Cerebellar nuclear complex (tissue), 1 donor: ENCODE measurements around the gene PCDH15.

Source experiments
- DNase-seq, 2 experiments: peaks; one replicate each; lab custom pipeline; 2025; lab: John Stamatoyannopoulos, UW

Gene PCDH15

DNA sequence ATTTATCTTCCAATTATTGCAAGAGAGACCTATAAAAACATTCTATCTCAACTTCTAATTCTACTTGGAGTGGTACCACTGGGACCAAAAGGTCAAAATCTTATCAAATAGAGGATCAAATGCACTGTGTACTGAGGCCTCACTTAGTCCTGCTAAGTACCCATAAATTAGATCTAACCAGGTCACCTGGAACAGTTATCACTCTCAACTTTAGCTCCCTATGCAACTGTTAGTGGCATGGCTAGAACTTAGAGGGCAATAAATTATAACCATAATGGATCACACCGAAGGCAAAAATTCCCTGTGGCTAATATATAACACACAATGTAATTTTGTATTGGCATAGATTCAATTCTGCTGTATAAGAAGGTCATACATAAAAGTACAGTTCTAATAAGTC is 428.9 kb downstream of the PCDH15 start:
- DNase-seq: no peak

DNA sequence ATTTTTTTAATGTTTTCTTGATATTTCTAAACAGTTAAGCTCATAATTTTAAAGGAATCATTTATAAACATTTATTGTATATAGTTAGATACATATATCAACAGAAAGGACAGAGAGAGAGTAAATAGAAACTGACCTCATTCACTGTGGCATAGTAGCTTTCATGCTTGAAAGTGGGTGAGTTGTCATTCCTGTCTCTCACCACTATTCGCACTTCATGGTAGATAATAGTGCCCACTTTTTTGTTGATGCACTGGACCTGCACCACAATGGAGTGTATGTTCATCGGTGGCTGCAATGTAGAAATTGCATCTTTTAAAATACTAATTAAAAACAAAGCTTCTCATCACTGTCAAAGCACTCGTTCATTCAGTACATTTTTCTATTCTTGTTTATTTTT is 432.0 kb downstream of the PCDH15 start:
- DNase-seq: no peak

DNA sequence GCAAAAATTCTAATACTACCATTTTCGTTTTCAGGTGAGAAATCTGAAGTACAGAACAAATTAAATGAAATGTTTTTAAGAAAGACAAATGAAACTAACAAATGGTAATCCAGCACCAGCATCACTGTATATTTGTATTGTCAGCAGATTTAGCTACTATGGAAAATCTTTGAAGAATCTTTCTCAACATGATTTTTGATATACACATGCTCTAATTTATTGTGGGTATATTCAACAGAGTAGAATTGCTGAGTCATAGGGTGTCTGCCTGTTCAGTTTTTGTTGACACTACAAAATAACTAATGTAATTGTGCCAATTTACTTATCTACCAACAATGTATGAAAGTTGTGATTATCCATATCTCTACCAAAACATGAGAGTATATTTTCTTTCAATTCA is 437.6 kb downstream of the PCDH15 start:
- DNase-seq: no peak

DNA sequence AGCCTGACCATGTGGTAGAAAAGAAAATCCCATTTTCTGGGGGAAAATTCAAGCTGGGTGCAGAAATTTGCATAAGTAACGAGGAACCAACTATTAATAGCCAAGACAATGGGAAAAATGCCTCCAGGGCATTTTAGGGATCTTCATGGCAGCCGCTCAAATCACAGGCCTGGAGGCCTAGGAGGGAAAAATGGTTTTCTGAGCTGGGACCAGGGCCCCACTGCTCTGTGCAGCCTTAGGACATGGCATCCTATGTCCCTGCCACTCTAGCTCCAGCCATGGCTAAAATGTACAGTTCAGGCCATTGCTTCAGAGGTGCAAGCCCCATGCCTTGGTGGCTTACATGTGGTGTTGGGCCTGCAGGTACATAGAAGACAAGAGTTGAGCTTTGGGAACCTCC is 459.0 kb downstream of the PCDH15 start:
- DNase-seq: no peak

DNA sequence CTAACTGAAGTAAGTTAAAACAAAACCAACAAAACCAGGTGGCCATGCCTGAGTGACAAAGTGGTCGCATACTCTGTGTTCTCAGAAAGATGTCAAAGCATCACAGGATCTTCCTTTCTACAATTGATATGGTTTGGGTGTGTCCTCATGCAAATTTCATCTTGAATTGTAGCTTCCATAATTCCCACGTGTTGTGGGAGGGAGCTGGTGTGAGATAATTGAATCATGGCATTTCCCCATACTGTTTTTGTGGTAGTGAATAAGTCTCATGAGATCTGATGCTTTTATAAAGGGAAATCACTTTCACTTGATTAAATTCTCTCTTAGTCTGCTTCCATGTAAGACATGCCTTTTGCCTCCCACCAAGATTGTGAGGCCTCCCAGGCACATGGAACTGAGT is 465.7 kb downstream of the PCDH15 start:
- DNase-seq: no peak

DNA sequence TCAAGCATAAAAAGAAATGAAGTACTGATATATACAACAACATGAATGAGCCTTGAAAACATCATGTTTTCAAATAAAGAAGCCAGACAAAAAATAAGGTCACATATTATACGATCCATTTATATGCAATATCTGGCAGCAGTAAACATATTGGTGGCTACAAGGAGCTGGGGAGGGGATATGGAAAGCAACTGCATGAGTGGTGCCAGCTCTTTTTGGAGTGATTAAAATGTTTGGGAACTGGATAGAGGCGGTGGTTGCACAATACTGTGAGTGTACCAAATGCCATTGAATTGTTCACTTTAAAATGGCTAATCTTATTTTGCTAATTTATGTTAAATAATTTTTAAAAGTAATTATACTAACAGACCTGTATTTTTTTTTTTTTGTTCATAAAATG is 481.7 kb downstream of the PCDH15 start:
- no peak for DNase-seq

DNA sequence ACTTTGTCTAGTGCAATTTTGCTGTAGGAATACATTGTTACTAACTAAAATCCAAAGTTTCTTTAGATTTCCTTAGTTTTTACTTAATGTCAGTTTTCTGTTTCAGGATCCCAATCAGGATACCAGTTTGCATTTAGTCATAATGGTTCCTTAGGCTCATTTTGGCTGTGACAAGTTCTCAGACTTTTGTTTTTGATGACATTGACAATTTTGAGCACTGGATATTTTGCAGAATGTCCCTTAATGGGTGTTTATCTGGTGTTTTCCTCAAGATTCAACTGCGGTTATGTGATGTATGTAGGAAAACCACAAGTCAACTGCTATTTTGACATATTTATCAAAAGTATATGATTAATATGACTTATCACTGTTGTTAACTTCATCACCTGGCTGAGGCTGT is 482.6 kb downstream of the PCDH15 start:
- DNase-seq: no peak

DNA sequence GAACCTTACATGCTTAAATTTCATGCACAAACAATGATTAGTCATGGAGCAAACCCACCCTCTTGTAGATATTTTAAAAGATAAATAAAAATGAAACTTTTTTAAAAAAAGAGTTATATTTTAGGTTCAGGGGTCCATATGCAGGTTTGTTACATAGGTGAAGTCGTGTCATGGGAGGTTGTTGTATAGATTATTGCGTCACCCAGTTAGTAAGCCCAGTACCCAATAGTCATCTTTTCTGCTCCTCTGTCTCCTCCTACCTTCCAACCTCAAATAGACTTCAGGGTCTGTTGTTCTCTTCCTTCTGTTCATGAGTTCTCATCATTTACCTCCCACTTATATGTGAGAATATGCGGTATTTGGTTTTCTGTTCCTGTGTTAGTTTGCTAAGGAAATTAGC is 486.6 kb downstream of the PCDH15 start:
- DNase-seq: no peak

DNA sequence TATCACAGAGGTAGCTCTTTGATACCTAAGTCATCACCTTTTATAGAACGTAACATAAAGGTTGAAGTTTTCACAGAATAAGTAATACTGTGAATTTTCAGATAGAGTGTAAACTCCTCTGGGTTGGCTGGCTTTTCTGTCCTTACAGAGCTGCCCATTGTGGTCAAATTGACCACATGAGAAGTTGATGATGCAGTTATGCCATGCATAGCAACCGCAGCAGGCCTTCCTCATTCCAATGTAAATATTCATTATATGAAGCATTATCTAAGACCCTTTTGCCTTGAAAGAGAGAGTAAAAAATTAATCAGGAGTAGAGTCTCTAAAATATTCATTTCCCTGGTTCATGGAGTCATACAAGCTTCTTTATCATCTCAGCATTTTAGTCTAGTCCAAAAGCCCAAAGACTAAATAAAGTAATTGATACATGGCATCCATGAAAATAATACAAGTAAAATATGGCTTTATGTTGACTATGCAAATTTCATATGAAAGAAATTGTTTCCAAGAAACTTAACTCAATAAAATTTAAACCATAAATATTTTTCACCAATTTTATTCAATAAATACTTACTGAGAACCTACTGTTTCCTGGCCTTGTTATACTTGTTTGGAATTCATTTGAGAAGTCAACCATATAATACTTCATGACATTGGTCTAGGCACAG is 516.4 kb downstream of the PCDH15 start:
- DNase-seq: no peak

DNA sequence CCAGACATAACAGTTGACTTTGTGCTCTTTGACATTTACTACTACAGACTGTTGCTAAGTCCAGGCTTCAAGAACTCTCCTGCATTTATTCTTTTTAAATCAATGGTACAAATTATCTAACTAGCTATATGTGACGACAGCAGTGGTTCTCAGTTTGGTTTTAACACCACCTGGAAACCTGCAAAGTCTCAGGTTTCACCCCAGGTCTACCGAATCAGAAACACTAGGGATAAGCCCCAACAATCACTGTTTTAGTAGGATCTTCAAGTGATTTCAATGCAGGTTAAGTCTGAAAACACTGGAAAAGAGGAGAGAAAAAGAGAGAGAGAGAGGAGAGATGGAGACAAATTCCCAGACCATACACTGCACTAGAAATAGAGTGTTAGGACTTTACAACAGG is 519.0 kb downstream of the PCDH15 start:
- DNase-seq: no peak

DNA sequence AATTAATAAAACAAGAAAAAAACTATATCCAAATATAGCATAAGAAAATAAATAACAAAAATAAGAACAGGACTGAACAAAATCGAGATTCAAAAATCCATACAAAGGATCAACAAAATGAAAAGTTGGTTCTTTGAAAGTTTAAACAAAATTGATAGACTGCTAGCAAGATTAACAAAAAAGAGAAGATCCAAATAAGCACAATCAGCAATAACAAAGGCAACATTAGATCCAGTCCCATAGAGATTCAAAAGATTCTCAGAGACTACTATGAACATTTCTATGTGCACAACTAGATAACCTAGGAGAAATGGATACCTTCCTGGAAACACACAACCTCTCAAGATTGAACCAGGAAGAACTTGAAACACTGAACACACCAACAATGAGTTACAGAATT is 534.6 kb downstream of the PCDH15 start:
- no peak for DNase-seq

DNA sequence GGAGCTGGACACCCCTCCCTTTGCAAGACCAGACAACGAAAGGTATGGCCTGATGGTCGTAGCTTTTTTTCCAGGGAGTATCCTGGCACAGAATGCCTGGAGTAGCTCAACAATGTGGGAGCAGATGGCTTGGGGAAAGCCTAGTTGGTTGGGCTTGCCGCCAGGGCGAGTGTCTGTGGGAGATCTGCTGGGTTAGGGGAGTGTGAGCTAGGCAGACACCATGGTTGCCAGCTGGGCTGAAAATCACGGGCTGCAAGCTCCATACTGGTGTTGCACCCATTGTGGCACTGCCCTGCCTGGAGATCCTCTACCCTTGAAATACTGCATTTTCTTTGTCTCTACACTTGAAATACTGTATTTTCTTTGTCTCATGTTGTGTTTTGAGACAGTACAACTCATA is 538.3 kb downstream of the PCDH15 start:
- no peak for DNase-seq

DNA sequence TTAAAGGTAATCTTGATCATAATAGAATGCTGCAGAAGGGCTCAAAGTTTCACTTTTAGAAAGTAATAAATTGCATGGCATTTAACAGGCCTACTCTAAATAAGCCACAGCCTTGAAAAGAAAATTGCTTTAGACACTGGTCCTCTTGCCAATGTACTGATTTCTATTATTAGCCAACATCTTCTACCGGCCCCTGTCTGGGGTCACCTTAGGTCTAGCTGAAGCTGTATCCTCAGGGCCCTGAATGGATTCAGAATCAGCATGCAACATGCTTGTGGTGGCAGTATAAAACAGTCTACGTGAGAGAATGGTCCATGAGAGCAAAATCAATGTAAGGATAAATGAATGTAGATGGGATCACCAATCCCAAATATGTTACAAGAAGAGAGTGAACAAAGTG is 541.9 kb downstream of the PCDH15 start:
- DNase-seq: no peak

DNA sequence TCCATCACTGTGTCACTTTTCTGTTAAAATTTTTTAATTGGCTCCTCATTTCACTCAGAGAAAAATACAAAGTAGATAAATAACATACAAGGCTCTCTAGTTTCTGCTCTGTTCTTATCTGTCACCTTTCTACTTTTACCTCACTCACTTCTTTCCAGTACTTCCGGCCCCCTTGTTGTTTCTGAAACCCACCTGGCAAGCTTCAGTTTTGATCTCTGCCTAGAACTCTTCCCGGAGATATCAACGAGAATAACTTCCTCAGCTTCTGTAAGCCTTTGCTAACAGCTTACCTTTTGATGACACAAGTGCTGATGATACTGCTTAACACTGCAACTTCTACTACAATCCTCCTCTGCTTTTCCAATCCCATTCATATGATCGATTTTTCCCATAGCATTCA is 566.2 kb downstream of the PCDH15 start:
- DNase-seq: no peak

DNA sequence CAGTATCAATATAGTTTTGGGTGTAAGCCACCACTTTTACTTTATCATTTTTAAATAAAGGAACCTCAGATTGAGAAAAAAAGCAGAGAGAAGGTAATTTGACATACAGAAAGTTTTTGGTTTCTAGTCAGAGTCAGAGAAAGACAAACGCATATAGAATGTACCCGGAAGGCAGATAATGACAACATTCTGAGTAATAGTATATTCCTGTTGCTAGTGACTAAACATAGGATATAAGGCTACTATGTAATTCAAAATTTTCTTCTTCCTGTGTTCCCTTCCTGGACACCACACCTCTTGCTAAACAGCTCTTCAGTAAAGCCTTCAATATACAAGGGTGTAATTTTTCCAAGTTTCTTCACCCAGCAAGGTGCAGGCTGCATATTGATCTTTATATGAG is 597.6 kb downstream of the PCDH15 start:
- DNase-seq: no peak

DNA sequence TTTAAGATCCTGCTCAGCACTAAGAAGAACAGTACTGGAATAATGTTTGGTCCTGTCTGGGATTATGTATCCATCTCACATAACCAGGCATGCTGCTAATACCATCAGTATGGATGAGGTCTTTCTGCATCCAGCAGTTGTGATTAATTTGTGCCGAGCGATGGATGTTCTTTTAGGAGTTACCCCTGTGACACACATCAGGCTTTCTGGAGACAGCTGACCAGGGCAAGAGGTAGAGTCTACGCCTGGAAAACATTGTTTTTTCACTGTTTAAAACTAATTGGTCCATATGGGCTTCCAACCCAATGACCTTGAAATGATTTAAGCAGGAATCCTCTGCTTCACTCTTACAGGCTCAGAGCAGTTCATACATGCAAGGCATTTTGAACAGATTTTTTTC is 603.0 kb downstream of the PCDH15 start:
- no peak for DNase-seq

DNA sequence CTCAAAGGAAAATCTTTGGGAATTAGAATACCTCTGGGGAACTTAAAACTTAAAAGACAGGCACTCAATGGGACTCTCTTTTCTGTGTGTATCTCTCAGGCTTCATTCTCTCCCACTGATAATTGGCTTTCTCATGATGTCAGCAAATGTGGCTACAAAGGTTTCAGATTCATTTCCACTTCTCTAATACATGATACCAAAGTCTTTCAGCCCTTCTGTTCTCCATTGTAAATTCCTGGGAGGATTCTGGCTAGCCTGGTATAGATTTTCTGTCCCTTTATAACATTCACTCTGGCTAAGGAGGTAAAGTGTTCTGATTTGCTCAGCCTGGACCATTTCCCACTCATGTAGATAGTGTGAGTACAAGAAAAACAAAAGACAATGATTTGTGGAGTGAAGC is 606.2 kb downstream of the PCDH15 start:
- DNase-seq: no peak

DNA sequence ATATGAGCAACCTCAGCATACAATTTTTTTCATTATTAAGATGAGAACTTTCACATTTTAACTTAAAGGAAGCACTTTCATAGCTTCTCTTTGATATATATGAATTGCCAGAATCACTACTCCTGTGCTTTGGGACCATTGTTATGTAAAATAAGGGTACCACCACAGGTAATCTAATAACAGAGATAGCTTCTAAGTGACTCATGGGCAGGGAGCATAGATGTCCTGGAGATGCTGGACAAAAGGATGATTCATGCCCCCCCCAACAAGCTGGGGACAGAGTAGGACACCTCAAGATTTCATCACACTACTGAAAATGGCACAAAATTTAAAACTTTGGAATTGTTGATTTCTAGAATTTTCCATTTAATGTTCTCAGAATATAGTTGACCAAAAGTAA is 641.1 kb downstream of the PCDH15 start:
- no peak for DNase-seq

DNA sequence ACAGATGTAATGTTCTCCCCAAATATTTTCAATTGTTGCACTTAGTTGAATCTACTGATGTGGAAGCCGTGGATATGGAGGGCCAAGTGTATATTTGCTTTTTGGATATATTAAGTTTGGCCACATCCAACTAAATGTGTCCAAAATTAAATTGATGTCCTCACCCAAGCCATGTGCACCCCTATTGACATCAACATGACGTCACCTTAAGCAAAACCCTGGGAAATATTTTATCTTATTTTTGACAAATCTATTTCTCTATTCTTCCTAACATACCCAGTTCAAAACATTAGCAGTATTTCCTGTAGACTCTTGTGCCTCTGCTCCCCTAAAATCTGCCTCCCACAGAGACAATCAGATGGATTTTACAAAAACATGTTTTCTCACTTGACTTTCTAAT is 652.5 kb downstream of the PCDH15 start:
- no peak for DNase-seq

DNA sequence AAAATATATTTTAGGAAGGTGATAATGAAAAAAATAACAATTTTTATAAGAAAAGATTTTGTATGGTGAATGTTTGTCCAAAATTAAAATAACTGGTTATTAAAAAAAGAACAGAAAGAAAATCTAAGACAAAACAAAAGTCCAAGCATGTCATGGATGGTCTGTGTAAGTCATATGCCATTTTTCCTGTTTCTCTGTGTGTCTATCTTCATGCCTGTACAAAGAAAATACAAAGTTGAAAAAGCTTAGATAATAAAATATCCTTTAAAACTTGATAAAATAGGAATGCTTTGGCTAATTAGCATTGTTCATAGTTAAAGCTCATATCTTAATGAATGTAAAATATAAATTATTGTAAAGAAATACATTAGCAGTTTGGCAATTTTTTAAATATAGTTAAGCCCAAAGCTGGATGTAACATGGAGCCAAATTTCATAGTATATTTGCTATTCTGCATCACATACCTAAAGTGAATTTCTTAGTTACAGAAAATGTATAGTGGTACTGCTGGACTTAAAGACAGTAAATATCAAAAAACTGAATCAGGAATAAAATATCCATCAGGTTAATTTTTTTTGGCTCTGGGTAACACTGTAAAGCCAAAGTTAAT is 661.1 kb downstream of the PCDH15 start:
- DNase-seq: no peak

DNA sequence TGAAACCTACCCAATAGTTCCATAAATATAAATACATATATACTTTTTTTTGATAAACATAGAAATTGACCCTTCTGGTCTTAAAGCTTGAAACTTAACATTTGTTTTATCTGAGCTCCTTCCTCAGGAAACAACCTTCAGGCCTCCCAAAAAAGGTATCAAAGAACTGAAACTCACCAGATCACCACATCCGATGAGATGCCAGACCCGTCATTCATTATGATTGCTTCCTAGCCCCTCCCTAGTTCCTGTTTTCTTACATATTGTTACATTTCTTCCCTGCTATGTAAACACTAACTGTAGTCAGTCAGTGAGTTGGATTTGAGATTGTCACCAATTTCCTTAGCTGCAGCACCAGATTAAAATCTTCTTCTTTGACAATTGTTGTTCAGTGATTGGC is 663.6 kb downstream of the PCDH15 start:
- no peak for DNase-seq

DNA sequence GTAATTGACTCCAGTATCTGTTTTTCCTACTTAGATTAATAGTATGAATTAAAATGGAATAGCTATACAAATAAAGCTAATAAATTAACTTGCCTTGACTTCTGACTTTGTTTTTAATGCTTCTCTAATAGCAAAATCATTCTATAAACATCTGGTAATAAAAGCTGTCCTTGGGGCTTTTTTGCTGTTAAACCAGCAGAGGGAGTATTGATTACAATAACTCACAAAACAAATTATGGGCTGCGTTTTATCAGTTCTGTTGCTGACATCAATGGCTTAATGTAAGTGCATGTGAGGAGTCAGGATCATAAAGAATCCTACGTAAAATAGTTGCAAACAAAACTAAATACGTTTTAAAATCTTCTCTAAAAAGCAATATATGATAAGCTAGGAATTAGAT is 667.8 kb downstream of the PCDH15 start:
- DNase-seq: no peak

DNA sequence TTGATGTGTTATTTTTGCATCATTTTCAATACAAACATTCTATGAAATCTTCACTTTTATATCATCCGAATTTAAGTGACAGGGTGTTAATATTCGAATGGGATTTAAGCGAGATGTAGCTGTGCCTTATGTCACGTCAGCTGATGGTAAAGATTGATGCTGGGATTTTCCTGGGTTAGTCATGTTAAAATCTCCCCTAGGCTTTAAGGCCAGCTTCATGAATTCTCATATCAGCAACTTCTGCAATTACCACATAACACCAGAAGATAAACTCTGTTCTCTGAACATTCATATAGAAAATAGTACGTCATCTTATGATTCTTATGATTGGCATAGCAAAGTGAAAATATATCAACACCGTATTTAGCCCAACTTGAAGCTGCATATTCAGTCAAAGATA is 669.2 kb downstream of the PCDH15 start:
- no peak for DNase-seq

DNA sequence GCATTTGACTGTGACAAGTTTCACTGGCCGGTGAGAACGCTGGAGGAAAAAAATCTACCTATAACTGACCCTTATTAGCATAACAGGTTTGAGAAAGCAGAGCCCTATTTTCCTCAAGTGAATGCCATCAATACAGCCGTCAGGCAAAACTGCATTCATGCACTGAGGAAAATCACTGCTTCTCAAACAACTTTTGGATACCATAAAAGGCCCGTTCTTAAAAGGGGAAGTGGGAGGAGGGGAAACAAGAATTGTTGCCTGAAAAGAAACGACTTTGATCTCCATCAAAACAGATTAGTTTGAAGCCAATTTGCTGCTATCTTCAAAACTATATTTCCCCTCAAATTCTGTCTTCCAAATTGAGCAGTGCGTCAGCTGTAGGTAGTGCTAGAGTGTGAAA is 670.6 kb downstream of the PCDH15 start:
- DNase-seq: no peak
